Stimulated activated naive CD4-positive, alpha-beta T cell treated with Interleukin-2 at 50 U/mL for 16 hours (primary cell): Measurements from ENCODE around the gene PRTN3.
"Not testable (repeated sequence)": the region's sequence is repeated elsewhere in the genome, so short reads cannot be mapped to it uniquely, and the experiment has no call there.

ENCODE experiments used
- DNase-seq: peaks from one replicate; lab custom pipeline; 2025; lab: John Stamatoyannopoulos, UW

The PRTN3 gene

GRCh38 chr19:866769-867300 is 26.0 kb downstream of the PRTN3 start:
- no peak for DNase-seq

- no peak for DNase-seq
Observed at GRCh38 chr19:867301-867793, 26.5 kb downstream of the PRTN3 start.

GRCh38 chr19:867855-868457 is 27.2 kb downstream of the PRTN3 start:
- DNase-seq, result no peak

GRCh38 chr19:868458-869244 is 27.9 kb downstream of the PRTN3 start:
- DNase-seq, result no peak

- DNase-seq, result no peak
Observed at GRCh38 chr19:869245-870177, 28.7 kb downstream of the PRTN3 start.

GRCh38 chr19:870314-870713 is 29.5 kb downstream of the PRTN3 start:
- no peak for DNase-seq

GRCh38 chr19:870963-871401 is 30.2 kb downstream of the PRTN3 start:
- DNase-seq, result no peak

GRCh38 chr19:871446-872265 is 30.9 kb downstream of the PRTN3 start:
- DNase-seq, result no peak

GRCh38 chr19:872266-872951 is 31.6 kb downstream of the PRTN3 start:
- DNase-seq, result peak; percentile 76

GRCh38 chr19:873084-873483 is 32.3 kb downstream of the PRTN3 start:
- DNase-seq, result peak; percentile 71

- DNase-seq, result no peak
Observed at GRCh38 chr19:873561-874041, 32.8 kb downstream of the PRTN3 start.

GRCh38 chr19:875265-875879 is 34.6 kb downstream of the PRTN3 start:
- no peak for DNase-seq

- no peak for DNase-seq
Observed at GRCh38 chr19:876089-876488, 35.3 kb downstream of the PRTN3 start.

GRCh38 chr19:876780-877314 is 36.0 kb downstream of the PRTN3 start:
- DNase-seq, result no peak

- DNase-seq, result not testable (repeated sequence)
Observed at GRCh38 chr19:877992-878660, 37.3 kb downstream of the PRTN3 start.

- not testable (repeated sequence) for DNase-seq
Observed at GRCh38 chr19:878751-879561, 38.2 kb downstream of the PRTN3 start.

GRCh38 chr19:879711-880438 is 39.1 kb downstream of the PRTN3 start:
- DNase-seq, result no peak
